Erythroblast (primary cell): ENCODE measurements around the gene GPHN.

ENCODE experiments used
- DNase-seq, 2 experiments: peaks; one replicate each; lab custom pipeline; 2025; lab: John Stamatoyannopoulos, UW
- GATA1 ChIP-seq: IDR thresholded peaks from 2 replicates; pipeline ENCODE4 v1.6.1; 2011; ENCODE audit warnings: low read depth, mild to moderate bottlenecking, control low read depth, low read length, moderate library complexity
- POLR2A ChIP-seq: IDR thresholded peaks from 2 replicates; pipeline ENCODE4 v1.6.1; 2011; ENCODE audit warnings: mild to moderate bottlenecking, low read length

The GPHN gene

DNA sequence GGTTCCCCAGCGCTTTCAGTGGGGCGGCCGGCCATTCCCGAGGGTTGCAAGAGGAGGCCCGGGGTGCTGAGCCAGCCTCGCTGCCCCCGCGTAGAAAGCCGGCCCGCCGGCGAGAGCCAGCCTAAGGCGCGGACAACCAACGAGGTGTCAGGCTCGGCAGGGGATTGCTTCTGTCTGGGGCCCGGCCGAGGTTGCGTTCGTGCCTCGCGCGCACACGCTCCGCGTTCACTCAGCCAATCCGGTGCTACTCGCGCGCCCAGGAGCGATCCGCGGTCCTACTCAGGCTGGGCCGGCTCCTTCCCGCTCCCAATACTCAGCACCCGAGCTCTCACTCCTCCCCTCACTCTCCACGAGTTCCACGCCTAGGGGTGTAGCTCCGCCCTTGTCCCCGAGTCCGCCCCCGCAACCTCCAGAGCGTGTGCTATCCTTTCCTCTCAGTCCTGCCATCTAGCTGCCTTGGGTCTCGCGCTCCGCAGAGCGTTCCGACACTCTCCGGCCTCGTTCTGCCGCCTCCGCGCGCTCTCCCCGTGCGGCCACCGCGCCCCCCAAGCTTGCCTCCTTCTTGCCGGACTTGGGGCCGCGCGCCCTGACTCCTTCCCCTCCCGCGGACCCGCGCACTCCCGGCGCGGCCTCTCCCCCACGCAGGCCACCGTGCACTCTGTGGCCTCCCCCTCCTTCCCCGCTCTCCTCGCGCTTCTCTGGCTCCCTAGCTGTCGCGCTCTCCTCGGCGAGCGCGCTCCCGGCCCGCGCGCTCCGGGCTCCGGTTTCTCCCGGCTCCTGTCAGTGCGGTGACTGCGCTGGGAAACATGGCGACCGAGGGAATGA lies at the start of gene GPHN:
Gene GPHN, plus strand, starts transcription at position 426 of the 825 bp plus-strand sequence.
- DNase-seq: peak; percentile 97
- peak; percentile 86 for TF ChIP-seq POLR2A
- no peak for TF ChIP-seq GATA1

DNA sequence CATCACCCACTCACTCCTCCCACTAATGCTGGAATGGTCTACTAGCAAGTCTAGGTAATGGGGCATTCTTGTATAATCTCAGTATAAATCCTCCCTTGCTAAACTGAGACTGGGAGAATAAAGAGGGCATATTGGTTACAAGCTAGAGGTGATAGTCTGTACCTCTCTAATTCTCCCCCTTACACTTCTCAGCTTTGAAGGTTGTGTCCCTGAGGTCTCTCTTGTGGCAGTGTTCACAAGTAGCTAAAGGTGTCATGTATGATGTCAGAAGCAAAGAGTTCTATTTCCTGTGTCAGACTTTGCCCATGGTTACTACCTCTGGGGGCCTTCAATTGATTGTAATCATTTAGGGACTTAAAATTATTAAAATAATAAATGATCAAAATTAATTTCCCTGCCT lies 48.3 kb upstream of the GPHN start:
- DNase-seq: no peak
- TF ChIP-seq POLR2A: no peak
- no peak for TF ChIP-seq GATA1

DNA sequence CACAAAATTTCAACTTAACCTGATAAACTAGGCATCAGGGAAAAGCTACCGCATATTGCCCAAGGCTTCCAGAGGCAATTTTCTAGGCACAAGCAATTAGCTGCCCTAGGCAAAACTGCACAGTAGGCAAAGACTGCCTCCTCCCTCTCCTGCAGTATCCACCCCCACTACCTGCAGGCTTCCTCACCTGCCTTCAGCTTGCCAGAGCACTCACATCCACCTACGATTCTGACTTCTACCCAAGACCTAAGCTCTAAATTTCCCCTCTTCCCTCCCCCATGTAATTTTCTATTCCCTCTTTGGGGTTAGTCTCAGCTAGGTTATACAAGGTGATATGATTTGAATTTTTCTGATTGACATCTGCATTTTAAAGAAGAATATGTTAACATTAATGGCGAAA lies 43.7 kb upstream of the GPHN start:
- DNase-seq: no peak
- TF ChIP-seq POLR2A: no peak
- TF ChIP-seq GATA1: no peak

DNA sequence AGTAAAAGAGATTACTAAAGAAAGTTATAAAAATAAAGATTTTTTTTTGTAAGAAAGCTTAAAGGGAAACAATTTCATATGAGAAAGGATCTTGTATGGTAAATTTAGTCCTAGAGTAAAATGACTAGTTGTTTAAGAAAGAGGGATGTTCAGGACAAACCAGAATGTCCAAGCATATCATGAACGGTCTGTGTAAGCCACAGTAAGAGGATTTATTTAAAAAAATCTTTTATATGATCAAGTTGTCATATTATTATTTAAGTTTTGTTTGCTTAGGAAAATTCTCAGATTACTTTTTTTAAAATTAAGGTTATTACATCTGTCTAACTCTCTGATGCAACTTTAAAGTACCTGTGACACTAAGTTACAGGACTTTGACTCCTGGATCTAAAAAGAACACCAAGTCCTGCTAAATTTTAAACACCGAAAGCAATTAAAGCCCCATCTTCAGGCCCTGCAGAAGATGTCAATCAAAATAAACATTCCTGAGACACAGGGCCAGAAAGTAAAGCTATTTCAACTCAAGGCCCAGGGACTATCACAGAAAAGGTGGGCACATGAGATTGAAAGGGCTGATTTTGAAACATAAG lies 39.1 kb upstream of the GPHN start:
- no peak for DNase-seq

DNA sequence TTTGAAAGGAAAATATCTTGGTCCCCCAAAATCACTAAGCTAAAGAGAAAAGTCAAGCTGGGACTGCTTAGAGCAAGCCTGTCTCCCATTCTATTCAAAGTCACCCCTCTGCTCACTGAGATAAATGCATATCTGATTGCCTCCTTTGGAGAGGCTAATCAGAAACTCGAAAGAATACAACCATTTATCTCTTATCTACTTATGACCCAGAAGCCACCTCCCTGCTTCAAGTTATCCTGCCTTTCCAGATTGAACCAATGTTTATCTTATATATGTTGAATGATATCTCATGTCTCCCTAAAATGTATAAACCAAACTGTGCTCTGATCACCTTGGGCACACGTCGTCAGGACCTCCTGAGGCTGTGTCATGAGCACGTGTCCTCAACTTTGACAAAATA lies 36.4 kb upstream of the GPHN start:
- DNase-seq: peak; percentile 22 to 84
- TF ChIP-seq POLR2A (no peak), GATA1 (no peak)

More for the DNA sequence above, 39.1 kb upstream of the GPHN start:
- TF ChIP-seq GATA1 (no peak), POLR2A (no peak)

DNA sequence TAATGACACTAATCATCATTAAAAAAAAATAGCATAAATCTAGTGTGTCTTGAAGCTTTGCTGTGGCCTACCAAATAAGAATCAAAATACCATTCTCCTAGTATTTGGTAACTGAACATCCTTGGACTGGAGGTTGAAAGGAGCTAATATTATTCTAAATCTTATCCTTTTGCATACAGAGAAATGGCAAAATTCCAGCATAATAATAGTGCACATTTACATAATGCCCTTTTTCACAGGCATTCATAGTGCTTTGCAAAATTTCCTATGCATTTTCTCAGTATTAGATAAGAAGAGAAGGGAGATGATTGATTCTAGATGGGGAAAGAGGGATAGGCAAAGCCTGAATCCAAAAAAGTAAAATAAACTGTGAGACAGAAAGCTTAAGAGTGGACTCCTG lies 35.7 kb upstream of the GPHN start:
- TF ChIP-seq POLR2A: no peak
- no peak for TF ChIP-seq GATA1
- no peak for DNase-seq

DNA sequence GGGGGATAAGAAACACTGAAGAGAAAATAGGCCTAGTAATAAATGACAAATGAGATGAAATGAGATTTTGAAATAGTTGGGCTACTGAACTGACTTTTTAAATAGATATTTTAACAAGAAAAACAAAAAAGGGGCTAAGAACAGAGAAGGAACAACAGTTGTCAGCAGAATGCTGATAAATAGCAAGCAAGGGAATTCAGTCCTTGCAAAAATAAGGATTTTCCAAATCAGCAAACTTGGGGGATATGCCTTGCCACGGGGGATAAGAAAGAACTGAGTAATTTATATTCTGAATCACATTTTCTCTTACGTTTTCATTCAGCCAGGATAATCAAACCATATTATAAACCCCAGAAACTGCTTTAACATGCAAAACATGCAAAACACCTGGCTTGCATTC lies 34.7 kb upstream of the GPHN start:
- no peak for DNase-seq

DNA sequence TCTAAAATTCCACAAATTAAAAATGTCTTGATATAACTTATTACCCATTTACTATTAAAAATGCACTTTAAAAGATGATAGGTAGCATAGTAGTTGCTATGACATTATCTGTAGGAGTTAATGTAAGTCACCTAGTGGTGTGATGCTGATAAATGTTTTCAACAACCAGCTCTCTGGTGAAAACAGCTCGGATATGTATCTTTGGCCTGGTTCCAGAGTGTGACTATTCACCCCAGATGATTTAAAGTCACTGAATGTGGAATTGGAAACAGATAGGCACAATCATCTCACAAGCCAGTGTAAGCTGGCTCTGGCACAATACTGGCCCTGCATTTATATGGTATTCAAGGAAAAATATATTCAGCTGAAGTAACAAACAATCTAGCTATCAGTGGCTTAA lies 31.0 kb upstream of the GPHN start:
- TF ChIP-seq POLR2A (no peak), GATA1 (no peak)
- peak; percentile 71 to 88 for DNase-seq

More for the DNA sequence above, 34.7 kb upstream of the GPHN start:
- TF ChIP-seq POLR2A (no peak), GATA1 (no peak)

DNA sequence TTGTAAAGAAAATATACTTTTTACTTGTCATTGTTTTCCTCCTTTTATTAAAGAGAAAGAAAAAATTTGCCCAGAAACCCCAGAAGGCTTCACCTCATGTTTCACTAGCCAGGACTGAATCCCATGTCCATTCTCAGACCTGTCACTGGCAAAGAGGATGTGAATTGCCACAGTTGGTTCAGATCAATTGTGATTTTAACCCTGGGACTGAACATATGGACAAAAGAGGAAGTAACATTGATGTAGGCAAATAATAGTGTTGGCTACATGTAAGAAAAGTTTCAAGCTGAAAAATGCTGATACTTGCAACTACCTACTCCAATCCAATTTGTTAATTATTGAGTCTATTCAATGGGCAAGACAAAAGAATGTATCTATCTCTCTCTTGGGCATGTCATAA lies 30.4 kb upstream of the GPHN start:
- TF ChIP-seq POLR2A (no peak), GATA1 (no peak)
- no peak for DNase-seq

DNA sequence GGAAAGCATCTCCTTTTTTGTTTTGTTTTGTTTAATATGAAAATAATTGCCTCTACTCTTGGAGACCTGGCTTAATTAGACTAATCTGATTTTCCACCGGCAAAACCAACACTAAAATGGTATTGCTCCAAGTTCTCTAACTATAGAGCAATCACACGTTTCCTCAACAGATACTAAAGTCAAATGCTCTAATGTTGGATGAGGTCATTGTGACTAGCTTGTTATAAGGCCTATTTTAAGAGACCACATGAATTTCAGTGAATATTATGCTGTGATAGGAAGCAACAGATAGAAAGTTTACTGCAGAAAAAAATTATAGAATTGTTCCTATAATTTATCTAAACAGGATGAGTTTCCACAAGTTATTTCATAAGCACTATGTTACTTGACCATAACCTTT lies 25.1 kb upstream of the GPHN start:
- DNase-seq: no peak
- TF ChIP-seq POLR2A (no peak), GATA1 (no peak)

DNA sequence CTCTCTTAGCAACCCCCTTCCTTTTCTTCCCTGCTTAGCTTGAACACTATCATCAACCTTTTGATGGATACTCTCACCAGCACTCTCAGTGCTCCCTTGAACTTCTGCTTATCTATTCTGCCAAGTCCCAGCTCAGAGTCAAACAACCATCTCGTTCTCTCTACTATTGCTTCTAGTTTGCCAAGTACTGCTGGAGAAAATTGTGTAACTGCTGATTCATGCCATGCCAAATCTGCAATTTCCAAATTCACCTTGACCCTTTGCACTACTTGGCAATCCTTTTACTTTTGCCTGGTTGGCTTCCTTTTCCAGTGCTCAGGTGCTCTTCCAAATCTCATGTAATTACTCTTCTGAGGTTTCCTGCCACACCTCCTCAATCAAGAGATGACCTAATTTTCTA lies 24.6 kb upstream of the GPHN start:
- peak in 1 of 2 experiments; percentile 29 for DNase-seq
- TF ChIP-seq POLR2A (no peak), GATA1 (no peak)

DNA sequence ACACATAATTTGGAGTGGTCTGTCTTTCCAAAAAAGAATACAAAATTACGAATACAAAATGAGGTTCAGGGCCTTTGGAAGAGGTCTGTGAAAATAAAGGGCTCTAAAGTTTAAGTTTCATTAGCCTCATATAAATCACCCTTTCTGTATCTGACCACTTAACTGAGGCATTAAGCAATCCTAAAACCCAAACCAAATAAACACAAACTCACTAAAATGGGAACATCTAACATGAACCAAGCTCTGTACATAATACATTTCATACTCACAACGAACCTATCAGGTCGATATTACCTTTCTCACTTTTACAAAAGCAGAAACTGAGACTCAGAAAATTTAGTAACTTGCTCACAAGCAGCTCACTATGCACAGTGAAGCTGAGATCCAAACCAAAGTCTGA lies 22.9 kb upstream of the GPHN start:
- TF ChIP-seq POLR2A (no peak), GATA1 (no peak)
- DNase-seq: no peak

DNA sequence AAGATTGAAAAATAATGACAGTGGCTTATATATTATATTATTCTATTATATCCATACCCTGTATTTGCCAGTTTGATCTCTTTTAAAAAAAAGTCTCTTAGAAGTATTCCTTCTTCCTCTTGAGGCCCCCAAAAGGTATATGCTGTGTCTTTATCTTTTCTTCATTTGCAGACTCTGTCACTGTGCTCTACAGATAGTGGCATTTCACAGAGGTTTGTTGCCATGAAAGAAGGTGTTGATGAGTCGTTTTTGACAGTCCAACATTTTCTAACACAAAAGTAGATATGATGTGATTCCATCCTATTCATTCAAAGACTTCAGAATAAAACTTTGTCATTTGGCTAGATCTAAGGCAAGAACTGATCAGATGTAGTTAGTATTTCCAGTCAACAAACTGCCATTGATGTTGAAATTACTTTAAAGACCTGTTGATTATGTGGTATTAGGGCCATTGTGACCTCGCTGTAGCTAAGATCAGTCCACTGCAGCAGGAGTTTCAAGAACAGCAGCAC lies 22.0 kb upstream of the GPHN start, which contains the start of gene CCDC196:
Gene CCDC196, plus strand, starts transcription at position 462 of the 512 bp plus-strand sequence. CDS start 132 bp downstream, outside the sequence.
- TF ChIP-seq POLR2A (no peak), GATA1 (no peak)
- DNase-seq: peak; percentile 19 to 68

DNA sequence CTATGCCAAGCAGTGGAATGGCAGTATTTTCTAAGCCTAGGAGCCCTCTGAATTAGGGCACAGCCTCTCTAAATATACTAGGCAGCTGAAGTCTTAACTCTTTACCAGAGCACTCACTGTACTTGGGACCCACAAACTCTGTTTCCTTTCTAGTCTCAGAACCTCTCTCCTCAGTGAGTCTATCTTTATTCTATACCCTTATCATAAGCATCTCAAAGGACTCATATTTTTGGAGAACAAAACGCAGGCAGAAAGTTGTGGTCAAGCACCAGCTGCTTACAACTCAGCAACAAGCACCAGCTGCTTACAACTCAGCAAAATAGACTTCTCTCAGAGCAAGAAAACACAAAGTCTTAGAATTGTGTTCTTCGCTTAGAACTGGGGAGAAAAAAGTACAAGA lies 20.8 kb upstream of the GPHN start:
- TF ChIP-seq POLR2A (no peak), GATA1 (no peak)
- DNase-seq: no peak
